ENCODE data around the gene TM2D1. TPM values are rescaled to one million over a fixed set of nuclear protein-coding genes. Genes with fewer than 3 reads are reported as not detected.

The TM2D1 gene
- total RNA-seq, 1 donor from 2014 or later: 48.6 TPM

- Histone ChIP-seq H3K4me1 (no peaks in the 10 kb centered on the region), H3K27ac (no peak overlapping the region), H3K36me3 (no peaks in the 10 kb centered on the region), H3K4me3 (no peak overlapping the region), H3K9me3 (no peaks in the 10 kb centered on the region), H3K27me3 (no peaks in the 10 kb centered on the region)
- TF ChIP-seq POLR2AphosphoS5 (IDR thresholded peaks at IDR 0.05; ENCODE audit: insufficient read depth in 1 of 2, low read depth in 1 of 2) (no peak), POLR2A (IDR thresholded peaks at IDR 0.05) (no peak), CTCF (IDR thresholded peaks at IDR 0.05) (no peak)
- intact Hi-C loops (cut with DNase I): no loop called here
- DNase-seq (ENCODE audit: extremely low spot score in 2 of 2): no peak
Measured at GRCh38 chr1:61655453-61655852, 69.5 kb downstream of the TM2D1 start.

- Histone ChIP-seq H3K9me3 (no peaks in the 10 kb centered on the region), H3K36me3 (no peaks in the 10 kb centered on the region), H3K4me3 (no peak overlapping the region), H3K4me1 (no peaks in the 10 kb centered on the region), H3K27ac (no peak overlapping the region), H3K27me3 (no peaks in the 10 kb centered on the region)
- no peak for TF ChIP-seq POLR2AphosphoS5 (IDR thresholded peaks at IDR 0.05; ENCODE audit: insufficient read depth in 1 of 2, low read depth in 1 of 2)
- TF ChIP-seq CTCF (IDR thresholded peaks at IDR 0.05): no peak
- no peak for TF ChIP-seq POLR2A (IDR thresholded peaks at IDR 0.05)
- DNase-seq (ENCODE audit: extremely low spot score in 2 of 2): no peak
- intact Hi-C loops (cut with DNase I): no loop called here
Measured at GRCh38 chr1:61654067-61654466, 70.9 kb downstream of the TM2D1 start.

GRCh38 chr1:61648983-61649742 lies 75.8 kb downstream of the TM2D1 start:
- H3K9me3 ChIP-seq: no peaks in the 10 kb centered on the region
- no peaks in the 10 kb centered on the region for H3K4me1 ChIP-seq
- no peaks in the 10 kb centered on the region for H3K27me3 ChIP-seq
- DNase-seq (ENCODE audit: extremely low spot score in 2 of 2): no peak
- TF ChIP-seq POLR2A (IDR thresholded peaks at IDR 0.05) (no peak), POLR2AphosphoS5 (IDR thresholded peaks at IDR 0.05; ENCODE audit: insufficient read depth in 1 of 2, low read depth in 1 of 2) (no peak), CTCF (IDR thresholded peaks at IDR 0.05) (no peak)
- no peak overlapping the region for H3K4me3 ChIP-seq
- intact Hi-C loops (cut with DNase I): loop anchor here (10.0 kb wide), 1 partner anchor 594 kb away; no protein-coding TSS in a partner anchor
- H3K27ac ChIP-seq: no peak overlapping the region
- no peaks in the 10 kb centered on the region for H3K36me3 ChIP-seq

GRCh38 chr1:61647142-61647541 lies 77.8 kb downstream of the TM2D1 start:
- intact Hi-C loops (cut with DNase I): loop anchor here (10.0 kb wide), 1 partner anchor 592 kb away; no protein-coding TSS in a partner anchor
- Histone ChIP-seq H3K27ac (no peak overlapping the region), H3K27me3 (no peaks in the 10 kb centered on the region), H3K4me3 (no peak overlapping the region), H3K36me3 (no peaks in the 10 kb centered on the region), H3K4me1 (no peaks in the 10 kb centered on the region), H3K9me3 (no peaks in the 10 kb centered on the region)
- DNase-seq (ENCODE audit: extremely low spot score in 2 of 2): no peak
- TF ChIP-seq POLR2A (IDR thresholded peaks at IDR 0.05) (no peak), CTCF (IDR thresholded peaks at IDR 0.05) (no peak), POLR2AphosphoS5 (IDR thresholded peaks at IDR 0.05; ENCODE audit: insufficient read depth in 1 of 2, low read depth in 1 of 2) (no peak)

GRCh38 chr1:61645476-61645875 lies 79.5 kb downstream of the TM2D1 start:
- no peak for TF ChIP-seq POLR2AphosphoS5 (IDR thresholded peaks at IDR 0.05; ENCODE audit: insufficient read depth in 1 of 2, low read depth in 1 of 2)
- no peak for TF ChIP-seq CTCF (IDR thresholded peaks at IDR 0.05)
- no peak for TF ChIP-seq POLR2A (IDR thresholded peaks at IDR 0.05)
- no peaks in the 10 kb centered on the region for H3K36me3 ChIP-seq
- no peak for DNase-seq (ENCODE audit: extremely low spot score in 2 of 2)
- no peaks in the 10 kb centered on the region for H3K27me3 ChIP-seq
- H3K4me3 ChIP-seq: no peak overlapping the region
- intact Hi-C loops (cut with DNase I): loop anchor here (10.0 kb wide), 1 partner anchor 591 kb away; no protein-coding TSS in a partner anchor
- peaks cover 5% of the 10 kb centered on the region for H3K4me1 ChIP-seq
- H3K27ac ChIP-seq: no peak overlapping the region
- H3K9me3 ChIP-seq: no peaks in the 10 kb centered on the region

Data from vagina (tissue), 2 donors.